WTC11 (cell line): ENCODE measurements around the gene FAM89A. TPM values are rescaled to one million over a fixed set of nuclear protein-coding genes. Genes with fewer than 3 reads are reported as not detected.

Experiments used
- ATAC-seq: fragments of 200-7000 bp; cut with Tn5 transposase; 2 replicates; pipeline ENCODE4 v1.10.0; 2021; ENCODE audit warnings: mild to moderate bottlenecking, moderate library complexity
- CTCF ChIA-PET: fragments of 300-600 bp; sonication (Branson Sonifier 250); formaldehyde crosslinking; loops from one replicate; lab custom pipeline; 2021; ENCODE audit warnings: antibody characterized with exemption; lab: Charles Lee
- POLR2A ChIA-PET: fragments of 350-600 bp; sonication (Branson Sonifier 250); formaldehyde crosslinking; loops from one replicate; lab custom pipeline; 2021; ENCODE audit warnings: antibody characterized with exemption; lab: Charles Lee
- DNase-seq: peaks from one replicate; pipeline ENCODE4 v3.0.0; 2021; ENCODE audit warnings: low spot score
- H3K27ac Mint-ChIP-seq: 2 replicates; pipeline ENCODE4 v1.8.0; 2021; ENCODE audit warnings: mixed read lengths
- H3K27me3 Mint-ChIP-seq: 2 replicates; pipeline ENCODE4 v1.8.0; 2021; ENCODE audit warnings: low read depth, mild to moderate bottlenecking, moderate library complexity, mixed read lengths
- H3K36me3 Mint-ChIP-seq: 2 replicates; pipeline ENCODE4 v1.8.0; 2021; ENCODE audit warnings: mixed read lengths
- H3K4me1 Mint-ChIP-seq: 2 replicates; pipeline ENCODE4 v1.8.0; 2022; ENCODE audit warnings: mixed read lengths
- H3K4me3 Mint-ChIP-seq: 2 replicates; pipeline ENCODE4 v1.8.0; 2021; ENCODE audit warnings: mild to moderate bottlenecking, moderate library complexity, mixed read lengths
- H3K9me3 Mint-ChIP-seq: 2 replicates; pipeline ENCODE4 v1.8.0; 2021; ENCODE audit warnings: mixed read lengths
- CBFB ChIP-seq: sonication (generic); formaldehyde crosslinking; IDR thresholded peaks from 2 replicates; pipeline ENCODE4 v1.8.1; 2022; ENCODE audit warnings: mild to moderate bottlenecking, low read depth, missing genetic modification reagents
- CREM ChIP-seq: sonication (generic); formaldehyde crosslinking; IDR thresholded peaks from 2 replicates; pipeline ENCODE4 v1.8.1; 2022; ENCODE audit warnings: mild to moderate bottlenecking, missing genetic modification reagents, moderate library complexity
- E2F4 ChIP-seq: sonication (generic); formaldehyde crosslinking; IDR thresholded peaks from 2 replicates; pipeline ENCODE4 v1.8.1; 2022; ENCODE audit warnings: low read depth, mild to moderate bottlenecking, moderate library complexity, missing genetic modification reagents, borderline replicate concordance
- ELF4 ChIP-seq: sonication (generic); formaldehyde crosslinking; IDR thresholded peaks from 2 replicates; pipeline ENCODE4 v1.8.1; 2022; ENCODE audit warnings: low read depth, mild to moderate bottlenecking, moderate library complexity, missing genetic modification reagents
- EMX1 ChIP-seq: fragments of 250-450 bp; sonication (Bioruptor Pico); IDR thresholded peaks from 2 replicates; pipeline ENCODE4 v1.8.0; 2021; ENCODE audit warnings: mild to moderate bottlenecking
- FOXP1 ChIP-seq: sonication (generic); formaldehyde crosslinking; IDR thresholded peaks from 2 replicates; pipeline ENCODE4 v1.8.0; 2022; ENCODE audit warnings: missing genetic modification reagents, mild to moderate bottlenecking, moderate library complexity, borderline replicate concordance
- GABPB1 ChIP-seq: sonication (generic); formaldehyde crosslinking; IDR thresholded peaks from 2 replicates; pipeline ENCODE4 v1.8.1; 2023; ENCODE audit warnings: mild to moderate bottlenecking, missing genetic modification reagents
- IRF2 ChIP-seq: sonication (generic); formaldehyde crosslinking; IDR thresholded peaks from 2 replicates; pipeline ENCODE4 v1.8.0; 2022; ENCODE audit warnings: low read depth, missing genetic modification reagents, borderline replicate concordance
- NFATC4 ChIP-seq: fragments of 250-450 bp; sonication (Bioruptor Pico); IDR thresholded peaks from 2 replicates; pipeline ENCODE4 v1.9.0; 2021; ENCODE audit warnings: mild to moderate bottlenecking
- NFE2L1 ChIP-seq: sonication (generic); formaldehyde crosslinking; IDR thresholded peaks from 2 replicates; pipeline ENCODE4 v1.8.1; 2023; ENCODE audit warnings: missing genetic modification reagents
- NFYB ChIP-seq: sonication (generic); formaldehyde crosslinking; conservative IDR thresholded peaks from 2 replicates; pipeline ENCODE4 v1.8.0; 2022; ENCODE audit warnings: low read depth, missing genetic modification reagents
- NR2C2 ChIP-seq: sonication (generic); formaldehyde crosslinking; IDR thresholded peaks from 2 replicates; pipeline ENCODE4 v1.8.0; 2022; ENCODE audit warnings: mild to moderate bottlenecking, missing genetic modification reagents
- NR3C1 ChIP-seq: sonication (generic); formaldehyde crosslinking; conservative IDR thresholded peaks from 2 replicates; pipeline ENCODE4 v1.8.1; 2023; ENCODE audit warnings: low read depth, mild to moderate bottlenecking, missing genetic modification reagents
- SMAD4 ChIP-seq: sonication (generic); formaldehyde crosslinking; IDR thresholded peaks from 2 replicates; pipeline ENCODE4 v1.8.0; 2022; ENCODE audit warnings: mild to moderate bottlenecking, missing genetic modification reagents
- TCF7 ChIP-seq: sonication (generic); formaldehyde crosslinking; IDR thresholded peaks from 2 replicates; pipeline ENCODE4 v1.8.0; 2022; ENCODE audit warnings: mild to moderate bottlenecking, low read depth, missing genetic modification reagents, moderate library complexity
- ZBTB43 ChIP-seq: sonication (generic); formaldehyde crosslinking; IDR thresholded peaks from 2 replicates; pipeline ENCODE4 v1.8.1; 2023; ENCODE audit warnings: mild to moderate bottlenecking, missing genetic modification reagents
- ZNF121 ChIP-seq: sonication (generic); formaldehyde crosslinking; IDR thresholded peaks from 2 replicates; pipeline ENCODE4 v1.8.0; 2023; ENCODE audit warnings: missing genetic modification reagents
- ZNF138 ChIP-seq: sonication (generic); formaldehyde crosslinking; conservative IDR thresholded peaks from 2 replicates; pipeline ENCODE4 v1.8.1; 2022; ENCODE audit warnings: mild to moderate bottlenecking, moderate library complexity, missing genetic modification reagents
- ZNF219 ChIP-seq: sonication (generic); formaldehyde crosslinking; IDR thresholded peaks from 2 replicates; pipeline ENCODE4 v1.8.0; 2023; ENCODE audit warnings: missing genetic modification reagents, mild to moderate bottlenecking, borderline replicate concordance
- ZNF281 ChIP-seq: sonication (generic); formaldehyde crosslinking; IDR thresholded peaks from 2 replicates; pipeline ENCODE4 v1.8.0; 2023; ENCODE audit warnings: mild to moderate bottlenecking, missing genetic modification reagents
- ZNF396 ChIP-seq: fragments of 250-450 bp; sonication (Bioruptor Pico); IDR thresholded peaks from 2 replicates; pipeline ENCODE4 v1.8.0; 2021; ENCODE audit warnings: mild to moderate bottlenecking, moderate library complexity, borderline replicate concordance
- ZNF423 ChIP-seq: fragments of 250-450 bp; sonication (Bioruptor Pico); IDR thresholded peaks from 2 replicates; pipeline ENCODE4 v2.1.2; 2022; ENCODE audit warnings: mild to moderate bottlenecking, moderate library complexity
- ZNF425 ChIP-seq: fragments of 250-450 bp; sonication (Bioruptor Pico); conservative IDR thresholded peaks from 2 replicates; pipeline ENCODE4 v1.9.0; 2021; ENCODE audit warnings: mild to moderate bottlenecking
- ZNF512 ChIP-seq: sonication (generic); formaldehyde crosslinking; IDR thresholded peaks from 2 replicates; pipeline ENCODE4 v1.8.1; 2022; ENCODE audit warnings: missing genetic modification reagents, borderline replicate concordance
- total RNA-seq: library from RNA; stranded (reverse); gene quantifications from 3 replicates; pipeline ENCODE4 v1.2.3, GENCODE V29; 2021
- TF ChIP-seq, protein P1 (sequence below): sonication (generic); formaldehyde crosslinking; IDR thresholded peaks from 2 replicates; pipeline ENCODE4 v1.8.0; 2022; ENCODE audit warnings: mild to moderate bottlenecking, missing genetic modification reagents

The FAM89A gene
- total RNA-seq, 1 experiment from 2014 or later: 2.4 TPM

- POLR2A ChIA-PET: no interaction called here
- ATAC-seq (no peak), DNase-seq (no peak)
- H3K36me3 Mint-ChIP-seq: peaks cover 5% of the 10 kb centered on the region
- H3K4me1 Mint-ChIP-seq: peaks cover 22% of the 10 kb centered on the region
- peaks cover 78% of the 10 kb centered on the region for H3K27me3 Mint-ChIP-seq
- CTCF ChIA-PET: interaction anchor here (1.6 kb wide), 1 partner anchor 23 kb away, joined by 5 read pairs; no protein-coding TSS in a partner anchor
- no peak overlapping the region for H3K4me3 Mint-ChIP-seq
- H3K27ac Mint-ChIP-seq: no peak overlapping the region
- peaks cover 11% of the 10 kb centered on the region for H3K9me3 Mint-ChIP-seq
- TF ChIP-seq NFE2L1 (CRISPR knock-in tag) (no peak), CREM (CRISPR knock-in tag) (no peak), NR3C1 (no peak), ZBTB43 (CRISPR knock-in tag) (no peak), ELF4 (CRISPR knock-in tag) (no peak), FOXP1 (CRISPR knock-in tag) (no peak), NR2C2 (CRISPR knock-in tag) (no peak), ZNF281 (CRISPR knock-in tag) (no peak), ZNF423 (CRISPR knock-in tag) (no peak), ZNF512 (CRISPR knock-in tag) (no peak), TCF7 (CRISPR knock-in tag) (no peak)
Measured at GRCh38 chr1:231068762-231069161, 28.7 kb upstream of the FAM89A start.

DNA sequence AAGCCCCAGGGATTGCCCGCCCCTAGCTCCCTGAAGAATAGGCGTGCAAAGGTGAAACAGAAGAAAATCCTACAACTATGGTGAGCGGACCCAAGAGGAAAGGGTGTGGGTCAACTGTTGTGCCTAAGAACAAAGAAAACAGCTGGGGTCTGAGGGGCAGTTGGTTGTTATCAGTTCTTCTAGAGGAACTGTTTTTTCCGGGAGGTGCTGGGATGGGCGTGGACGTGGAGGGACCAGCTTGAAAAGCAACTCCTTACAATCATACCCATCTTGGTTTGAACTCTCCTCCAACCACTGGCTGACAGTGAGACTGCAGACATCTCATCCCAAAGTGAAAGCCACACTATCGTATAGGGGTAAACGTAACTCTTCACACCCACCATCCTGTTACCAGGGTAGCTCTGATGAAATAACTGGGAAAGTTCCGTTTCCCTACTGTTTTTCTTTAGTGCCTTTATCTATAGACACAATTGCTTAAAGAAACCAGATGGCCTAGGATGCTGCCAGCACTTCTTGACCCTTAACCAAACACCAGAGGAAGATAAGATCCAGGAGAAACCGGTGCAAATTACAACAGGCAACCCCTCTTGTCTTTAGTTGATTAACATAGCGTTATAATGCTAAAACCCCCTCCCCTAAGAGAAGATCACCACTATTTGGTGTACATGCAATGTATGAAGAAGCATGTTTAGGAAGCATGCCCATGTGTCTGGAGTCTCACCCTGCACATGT lies 25.6 kb upstream of the FAM89A start:
- Mint-ChIP-seq H3K4me1 (peaks cover 19% of the 10 kb centered on the region), H3K9me3 (peaks cover 11% of the 10 kb centered on the region), H3K27ac (no peak overlapping the region), H3K27me3 (peaks cover 73% of the 10 kb centered on the region), H3K4me3 (no peak overlapping the region), H3K36me3 (peaks cover 5% of the 10 kb centered on the region)
- DNase-seq: no peak
- ChIA-PET POLR2A (no interaction called here), CTCF (no interaction called here)
- ATAC-seq: no peak
- no peak for TF ChIP-seq GABPB1 (CRISPR knock-in tag)
- no peak for TF ChIP-seq SMAD4 (CRISPR knock-in tag)
- no peak for TF ChIP-seq EMX1 (CRISPR knock-in tag)
- TF ChIP-seq E2F4: no peak
- TF ChIP-seq ZNF219 (CRISPR knock-in tag): no peak
- TF ChIP-seq ZNF425 (CRISPR knock-in tag): no peak
- no peak for TF ChIP-seq NFATC4 (CRISPR knock-in tag)
- TF ChIP-seq IRF2: no peak
- no peak for TF ChIP-seq ZNF138 (CRISPR knock-in tag)
- TF ChIP-seq, protein P1, sequence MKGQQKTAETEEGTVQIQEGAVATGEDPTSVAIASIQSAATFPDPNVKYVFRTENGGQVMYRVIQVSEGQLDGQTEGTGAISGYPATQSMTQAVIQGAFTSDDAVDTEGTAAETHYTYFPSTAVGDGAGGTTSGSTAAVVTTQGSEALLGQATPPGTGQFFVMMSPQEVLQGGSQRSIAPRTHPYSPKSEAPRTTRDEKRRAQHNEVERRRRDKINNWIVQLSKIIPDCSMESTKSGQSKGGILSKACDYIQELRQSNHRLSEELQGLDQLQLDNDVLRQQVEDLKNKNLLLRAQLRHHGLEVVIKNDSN (CRISPR knock-in tag): no peak
- no peak for TF ChIP-seq NFE2L1 (CRISPR knock-in tag)
- TF ChIP-seq ZNF121: no peak
- TF ChIP-seq NFYB (CRISPR knock-in tag): no peak
- no peak for TF ChIP-seq CBFB (CRISPR knock-in tag)
- no peak for TF ChIP-seq ZNF396 (CRISPR knock-in tag)
